Ascending aorta (tissue), 2 donors: ENCODE data around the gene MTAP. TPM values are rescaled to one million over a fixed set of nuclear protein-coding genes. Genes with fewer than 3 reads are reported as not detected.

Source experiments
- DNase-seq, 2 donors: peaks; one replicate each; pipeline ENCODE4 v3.0.0-alpha.2; 2019; ENCODE audit warnings: low spot score in 2 of 2
- H3K27ac ChIP-seq, 2 donors: fragments of 200-600 bp; sonication (generic); one replicate each; pipeline ENCODE4 v1.5.1; 2016 to 2017; ENCODE audit warnings: mild to moderate bottlenecking in 1 of 2
- H3K27me3 ChIP-seq: fragments of 200-600 bp; sonication (generic); one replicate; pipeline ENCODE4 v1.5.1; 2017
- H3K36me3 ChIP-seq, 2 donors: fragments of 200-600 bp; sonication (generic); one replicate each; pipeline ENCODE4 v1.5.1; 2016
- H3K4me1 ChIP-seq, 2 donors: fragments of 200-600 bp; sonication (generic); one replicate each; pipeline ENCODE4 v1.5.1; 2016 to 2017; ENCODE audit warnings: mild to moderate bottlenecking in 1 of 2
- H3K4me3 ChIP-seq, 2 donors: fragments of 200-600 bp; sonication (generic); one replicate each; pipeline ENCODE4 v1.5.1; 2016 to 2017; ENCODE audit warnings: mild to moderate bottlenecking in 1 of 2
- H3K9me3 ChIP-seq, 2 donors: fragments of 200-600 bp; sonication (generic); one replicate each; pipeline ENCODE4 v1.5.1; 2016
- intact Hi-C: fragments of 100-400 bp; cut with DNase I; formaldehyde crosslinking; loops from one replicate; pipeline ENCODE4 v1.15.1; 2023
- total RNA-seq: library from RNA; depleted of rRNA; stranded (reverse); fragments of >200 nt; gene quantifications from one replicate; pipeline ENCODE4 v1.1.0, GENCODE V29; 2016
- TF ChIP-seq, protein P1 (sequence below), 3 experiments: fragments of 200-600 bp in 2 of 3; fragments of 450-650 bp in 1 of 3; sonication (generic) in 2 of 3; IDR thresholded peaks; one replicate each; pipeline ENCODE4 v1.5.1; 2016 to 2019; ENCODE audit warnings: antibody characterized with exemption in 3 of 3, mild to moderate bottlenecking in 1 of 3, moderate library complexity in 1 of 3

MTAP gene
- total RNA-seq, 1 donor from 2014 or later, result 34.7 TPM

DNA sequence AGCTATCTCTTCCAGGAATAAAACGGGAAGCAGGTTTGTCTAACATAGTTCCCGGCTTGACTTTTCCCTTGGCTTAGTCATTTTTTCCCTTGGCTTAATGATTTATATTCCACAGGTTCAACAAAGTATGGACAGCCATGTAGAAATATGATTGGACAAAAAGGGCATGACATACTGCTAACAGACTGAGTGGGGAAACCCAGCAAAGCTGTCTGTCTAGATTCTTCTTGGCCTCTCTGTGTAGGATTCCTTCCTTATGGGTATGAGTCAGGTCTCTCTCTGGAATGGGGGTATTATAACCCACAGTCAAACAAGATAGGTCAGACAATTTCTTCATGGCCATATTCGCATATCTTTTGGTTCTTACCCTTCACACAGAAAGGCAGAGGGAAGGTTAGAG lies 5.7 kb upstream of the MTAP start:
- Histone ChIP-seq H3K36me3 (no peaks in the 10 kb centered on the region), H3K27ac (no peak overlapping the region), H3K4me3 (no peak overlapping the region), H3K27me3 (no peaks in the 10 kb centered on the region), H3K9me3 (no peaks in the 10 kb centered on the region), H3K4me1 (no peaks in the 10 kb centered on the region)
- no peak for DNase-seq
- TF ChIP-seq, protein P1, sequence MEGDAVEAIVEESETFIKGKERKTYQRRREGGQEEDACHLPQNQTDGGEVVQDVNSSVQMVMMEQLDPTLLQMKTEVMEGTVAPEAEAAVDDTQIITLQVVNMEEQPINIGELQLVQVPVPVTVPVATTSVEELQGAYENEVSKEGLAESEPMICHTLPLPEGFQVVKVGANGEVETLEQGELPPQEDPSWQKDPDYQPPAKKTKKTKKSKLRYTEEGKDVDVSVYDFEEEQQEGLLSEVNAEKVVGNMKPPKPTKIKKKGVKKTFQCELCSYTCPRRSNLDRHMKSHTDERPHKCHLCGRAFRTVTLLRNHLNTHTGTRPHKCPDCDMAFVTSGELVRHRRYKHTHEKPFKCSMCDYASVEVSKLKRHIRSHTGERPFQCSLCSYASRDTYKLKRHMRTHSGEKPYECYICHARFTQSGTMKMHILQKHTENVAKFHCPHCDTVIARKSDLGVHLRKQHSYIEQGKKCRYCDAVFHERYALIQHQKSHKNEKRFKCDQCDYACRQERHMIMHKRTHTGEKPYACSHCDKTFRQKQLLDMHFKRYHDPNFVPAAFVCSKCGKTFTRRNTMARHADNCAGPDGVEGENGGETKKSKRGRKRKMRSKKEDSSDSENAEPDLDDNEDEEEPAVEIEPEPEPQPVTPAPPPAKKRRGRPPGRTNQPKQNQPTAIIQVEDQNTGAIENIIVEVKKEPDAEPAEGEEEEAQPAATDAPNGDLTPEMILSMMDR (IDR thresholded peaks at IDR 0.05), result no peak
- intact Hi-C loops, result loop anchor here (10.0 kb wide), 1 partner anchor 242 kb away; no protein-coding TSS in a partner anchor

DNA sequence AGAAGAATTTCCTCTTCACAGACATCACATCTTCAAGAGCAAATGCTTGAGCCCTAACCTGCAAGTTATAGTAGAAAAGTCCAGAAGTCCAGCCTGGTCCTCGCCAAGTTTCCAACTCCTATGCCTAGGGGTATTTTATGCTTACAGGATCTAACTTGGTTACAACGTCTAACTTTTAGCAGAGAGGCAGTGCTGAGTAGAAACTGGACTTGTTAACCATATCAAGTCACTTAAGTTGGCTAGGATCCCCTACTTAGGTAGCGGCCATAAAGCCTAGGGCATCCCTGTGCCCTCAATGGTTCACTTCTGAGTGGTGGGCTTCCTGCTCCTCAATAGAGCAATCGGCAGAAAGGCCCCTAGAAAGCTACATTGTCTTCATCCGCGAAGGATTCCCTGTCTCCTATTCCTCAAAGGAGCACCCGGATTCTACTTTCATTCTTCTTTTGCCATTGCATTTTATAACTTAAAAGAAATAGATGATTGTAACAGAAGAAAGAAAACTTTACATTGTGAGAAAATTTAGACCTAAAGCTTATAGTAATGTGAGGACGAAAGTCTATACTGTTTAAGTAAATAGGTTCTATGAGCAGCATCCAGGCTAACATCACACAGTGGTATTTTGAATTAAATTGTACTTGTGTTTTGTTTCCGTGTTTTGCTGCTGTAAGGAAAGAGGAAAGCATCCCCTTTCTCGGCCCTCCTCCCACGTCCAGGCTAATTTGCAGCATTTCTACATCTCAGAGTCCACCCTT lies 1.3 kb upstream of the MTAP start:
- Histone ChIP-seq H3K4me1 (peaks cover 0 to 10% of the 10 kb centered on the region in 2 donors), H3K27me3 (no peaks in the 10 kb centered on the region), H3K36me3 (no peaks in the 10 kb centered on the region), H3K9me3 (no peaks in the 10 kb centered on the region), H3K27ac (peak overlapping the region; percentile 87 to 91), H3K4me3 (peak overlapping the region; percentile 91 to 99)
- TF ChIP-seq, protein P1 (IDR thresholded peaks at IDR 0.05), result no peak
- intact Hi-C loops, result loop anchor here (5.0 to 10.0 kb wide), 3 partner anchors 301 to 1116 kb away; partner anchors contain the start of genes DMRTA1 and FOCAD
- no peak for DNase-seq

DNA sequence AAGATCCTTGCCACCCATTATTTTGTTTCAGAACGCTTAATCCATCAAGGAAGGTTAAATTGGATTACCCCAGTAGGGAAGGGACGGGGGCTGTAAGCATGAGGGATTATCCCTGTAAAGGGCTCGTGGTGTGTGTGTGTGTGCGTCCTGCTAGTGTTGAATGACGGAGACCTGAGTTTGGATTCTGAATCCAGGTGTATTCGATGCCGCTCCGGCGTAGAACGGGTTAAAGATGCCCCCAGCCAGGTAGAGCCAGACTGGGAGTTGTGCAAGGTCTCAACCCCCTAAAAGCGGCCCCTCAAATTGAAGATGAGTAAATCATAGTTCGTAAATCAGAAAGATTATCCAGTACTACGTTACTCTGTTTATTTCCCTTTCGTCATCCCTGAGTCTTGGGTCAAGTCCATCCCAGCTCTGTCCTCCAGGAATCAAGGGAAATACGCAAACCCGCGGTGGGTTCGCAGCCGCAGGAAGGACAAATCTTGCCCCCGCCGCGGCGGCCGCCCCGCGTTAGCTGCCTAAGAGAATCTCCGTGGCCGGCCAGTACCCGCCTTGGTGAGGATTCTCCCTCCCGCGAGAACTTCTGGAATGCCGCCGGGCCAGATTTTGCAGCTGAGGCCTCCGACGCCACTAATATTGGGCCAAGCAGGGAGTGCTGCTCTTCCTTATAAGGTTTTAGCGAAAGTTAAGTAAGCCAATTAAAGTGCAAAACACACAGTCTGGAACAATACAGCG lies 586 bp upstream of the MTAP start:
- H3K4me1 ChIP-seq, result peaks cover 0 to 10% of the 10 kb centered on the region in 2 donors
- H3K27ac ChIP-seq, result peak overlapping the region; percentile 87 to 91
- intact Hi-C loops, result loop anchor here (2.0 to 10.0 kb wide), 5 partner anchors 207 to 1117 kb away; partner anchors contain the start of genes CDKN2B, DMRTA1, FOCAD and KLHL9
- H3K4me3 ChIP-seq, result peak overlapping the region; percentile 91 to 99
- no peaks in the 10 kb centered on the region for H3K36me3 ChIP-seq
- no peaks in the 10 kb centered on the region for H3K27me3 ChIP-seq
- H3K9me3 ChIP-seq, result no peaks in the 10 kb centered on the region
- TF ChIP-seq, protein P1 (IDR thresholded peaks at IDR 0.05), result no peak
- peak in 1 of 2 donors; percentile 83 for DNase-seq

DNA sequence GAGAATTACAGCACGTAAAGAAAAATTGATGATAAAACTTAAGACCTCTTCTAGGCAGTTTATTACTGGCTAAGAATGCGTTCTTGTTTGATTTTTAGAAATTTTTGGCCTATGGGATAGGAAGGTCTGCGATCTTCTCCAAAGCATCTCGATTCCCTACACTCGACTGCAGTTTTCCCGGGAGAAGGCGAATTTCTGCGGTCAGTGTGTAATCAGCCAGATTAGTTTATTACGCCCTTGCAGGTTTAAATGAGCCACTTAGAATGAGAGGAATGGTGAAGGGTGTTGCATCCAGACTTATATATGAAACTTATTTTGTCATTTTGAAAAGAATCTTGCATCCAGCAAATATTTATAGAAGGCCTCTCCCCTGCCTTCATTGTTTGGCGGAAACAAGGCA lies 1.2 kb downstream of the MTAP start:
- no peaks in the 10 kb centered on the region for H3K27me3 ChIP-seq
- H3K4me1 ChIP-seq, result peaks cover 0 to 10% of the 10 kb centered on the region in 2 donors
- TF ChIP-seq, protein P1 (IDR thresholded peaks at IDR 0.05), result no peak
- H3K9me3 ChIP-seq, result no peaks in the 10 kb centered on the region
- no peaks in the 10 kb centered on the region for H3K36me3 ChIP-seq
- H3K27ac ChIP-seq, result peak overlapping the region; percentile 87 to 91
- peak overlapping the region; percentile 91 to 99 for H3K4me3 ChIP-seq
- no peak for DNase-seq
- intact Hi-C loops, result loop anchor here (2.0 to 10.0 kb wide), 5 partner anchors 205 to 1119 kb away; partner anchors contain the start of genes CDKN2B, DMRTA1, FOCAD and KLHL9

DNA sequence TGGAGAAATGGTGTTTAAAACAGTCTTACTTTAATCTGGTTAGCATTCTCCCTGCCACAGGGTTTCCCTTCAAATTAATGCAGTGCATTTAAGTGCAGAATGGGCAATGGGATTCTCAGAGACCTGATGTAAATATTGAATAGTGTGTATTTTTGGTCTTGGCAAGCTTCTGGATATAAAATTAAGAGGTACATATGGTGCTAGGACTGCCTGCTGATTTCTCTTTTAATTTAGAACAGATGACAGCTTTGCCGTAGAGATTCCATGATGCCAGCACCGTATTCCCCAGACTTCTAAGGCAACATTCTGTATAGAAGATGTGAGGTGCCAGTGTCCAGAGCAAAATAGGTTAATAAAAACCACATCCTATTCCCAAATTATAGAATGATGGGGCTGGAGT lies 1.9 kb downstream of the MTAP start:
- peaks cover 0 to 5% of the 10 kb centered on the region in 2 donors for H3K36me3 ChIP-seq
- DNase-seq, result no peak
- H3K4me1 ChIP-seq, result peaks cover 0 to 10% of the 10 kb centered on the region in 2 donors
- intact Hi-C loops, result loop anchor here (5.0 to 10.0 kb wide), 3 partner anchors 298 to 1120 kb away; partner anchors contain the start of genes DMRTA1 and FOCAD
- no peaks in the 10 kb centered on the region for H3K27me3 ChIP-seq
- no peak overlapping the region for H3K27ac ChIP-seq
- TF ChIP-seq, protein P1 (IDR thresholded peaks at IDR 0.05), result no peak
- no peak overlapping the region for H3K4me3 ChIP-seq
- H3K9me3 ChIP-seq, result no peaks in the 10 kb centered on the region
